Liver (tissue), 9 donors: Measurements from ENCODE around the gene B4GALT3. TPM values are rescaled to one million over a fixed set of nuclear protein-coding genes. Genes with fewer than 3 reads are reported as not detected.

Experiments
- DNase-seq: peaks from one replicate; pipeline ENCODE4 v3.0.0-alpha.2; 2017; ENCODE audit warnings: low spot score
- H3K27ac ChIP-seq, 2 donors: one replicate each; pipeline ENCODE4 v1.7.0; 2013; ENCODE audit warnings: inconsistent platforms in 2 of 2, low read length in 2 of 2, control low read depth in 1 of 2, low read depth in 1 of 2, mild to moderate bottlenecking in 1 of 2
- H3K27me3 ChIP-seq, 4 donors: one replicate each; pipeline versions ENCODE4 v1.6.1 to v1.7.0; 2013; ENCODE audit warnings: low read length in 3 of 4, inconsistent platforms in 1 of 4, mild to moderate bottlenecking in 1 of 4, moderate library complexity in 1 of 4; ENCODE audit not compliant: control insufficient read depth in 4 of 4, insufficient read depth in 4 of 4
- H3K36me3 ChIP-seq, 4 donors: one replicate each; pipeline versions ENCODE4 v1.6.1 to v1.7.0; 2013; ENCODE audit warnings: low read length in 3 of 4, mild to moderate bottlenecking in 3 of 4, low read depth in 1 of 4, moderate library complexity in 1 of 4; ENCODE audit not compliant: control insufficient read depth in 4 of 4, insufficient read depth in 3 of 4
- H3K4me1 ChIP-seq, 4 donors: one replicate each; pipeline versions ENCODE4 v1.6.1 to v1.7.0; 2013; ENCODE audit warnings: low read length in 3 of 4, mild to moderate bottlenecking in 3 of 4, moderate library complexity in 1 of 4; ENCODE audit not compliant: control insufficient read depth in 4 of 4, insufficient read depth in 4 of 4
- H3K4me3 ChIP-seq, 3 donors: one replicate each; pipeline versions ENCODE4 v1.6.1 to v1.7.0; 2013; ENCODE audit warnings: low read length in 3 of 3, control low read depth in 1 of 3, low read depth in 1 of 3, mild to moderate bottlenecking in 1 of 3
- H3K9ac ChIP-seq, 2 donors: one replicate each; pipeline ENCODE4 v1.7.0; 2013; ENCODE audit warnings: low read length in 2 of 2, mild to moderate bottlenecking in 2 of 2, moderate library complexity in 2 of 2, control low read depth in 1 of 2, low read depth in 1 of 2
- H3K9me3 ChIP-seq, 4 donors: one replicate each; pipeline versions ENCODE4 v1.6.1 to v1.7.0; 2013; ENCODE audit warnings: low read length in 3 of 4; ENCODE audit not compliant: control insufficient read depth in 4 of 4
- ATF3 ChIP-seq: IDR thresholded peaks from 2 replicates; pipeline ENCODE4 v1.6.1; 2016; ENCODE audit warnings: antibody characterized with exemption
- CTCF ChIP-seq: fragments of 150-350 bp; IDR thresholded peaks from 2 replicates; pipeline ENCODE4 v1.5.1; 2017; ENCODE audit warnings: improper control_type of control experiment, low read depth, low read length; ENCODE audit not compliant: missing input control
- EGR1 ChIP-seq, 2 donors: IDR thresholded peaks; 2 replicates each; pipeline ENCODE4 v1.6.1; 2016 to 2018; ENCODE audit warnings: antibody characterized with exemption in 2 of 2, low read depth in 2 of 2
- FOXA1 ChIP-seq: IDR thresholded peaks from 2 replicates; pipeline ENCODE4 v1.6.1; 2016; ENCODE audit warnings: antibody characterized with exemption
- FOXA2 ChIP-seq: IDR thresholded peaks from 2 replicates; pipeline ENCODE4 v1.6.1; 2016; ENCODE audit warnings: antibody characterized with exemption
- GABPA ChIP-seq, 2 donors: IDR thresholded peaks in 1 of 2; conservative IDR thresholded peaks in 1 of 2; 2 replicates each; pipeline ENCODE4 v1.6.1; 2016; ENCODE audit warnings: antibody characterized with exemption in 2 of 2, mild to moderate bottlenecking in 1 of 2, moderate library complexity in 1 of 2
- HNF4A ChIP-seq, 2 donors: conservative IDR thresholded peaks; 2 replicates each; pipeline ENCODE4 v1.6.1; 2016; ENCODE audit warnings: antibody characterized with exemption in 2 of 2, mild to moderate bottlenecking in 2 of 2
- HNF4G ChIP-seq: IDR thresholded peaks from 2 replicates; pipeline ENCODE4 v1.6.1; 2016; ENCODE audit warnings: antibody characterized with exemption
- JUND ChIP-seq, 2 donors: IDR thresholded peaks; 2 replicates each; pipeline ENCODE4 v1.6.1; 2016; ENCODE audit warnings: antibody characterized with exemption in 2 of 2
- MAX ChIP-seq: IDR thresholded peaks from 2 replicates; pipeline ENCODE4 v1.6.1; 2016; ENCODE audit warnings: antibody characterized with exemption
- NR2F2 ChIP-seq: IDR thresholded peaks from 2 replicates; pipeline ENCODE4 v1.6.1; 2016; ENCODE audit warnings: antibody characterized with exemption
- RAD21 ChIP-seq, 2 donors: IDR thresholded peaks; 2 replicates each; pipeline ENCODE4 v1.6.1; 2016; ENCODE audit warnings: antibody characterized with exemption in 2 of 2, mild to moderate bottlenecking in 2 of 2
- REST ChIP-seq: IDR thresholded peaks from 2 replicates; pipeline ENCODE4 v1.6.1; 2016; ENCODE audit warnings: antibody characterized with exemption, mild to moderate bottlenecking
- RXRA ChIP-seq, 2 donors: IDR thresholded peaks; 2 replicates each; pipeline ENCODE4 v1.6.1; 2017 to 2018; ENCODE audit warnings: antibody characterized with exemption in 2 of 2, mild to moderate bottlenecking in 1 of 2
- SP1 ChIP-seq: IDR thresholded peaks from 2 replicates; pipeline ENCODE4 v1.6.1; 2018; ENCODE audit warnings: antibody characterized with exemption, mild to moderate bottlenecking
- TAF1 ChIP-seq: conservative IDR thresholded peaks from 2 replicates; pipeline ENCODE4 v1.6.1; 2016; ENCODE audit warnings: antibody characterized with exemption, mild to moderate bottlenecking
- YY1 ChIP-seq: IDR thresholded peaks from 2 replicates; pipeline ENCODE4 v1.6.1; 2016; ENCODE audit warnings: antibody characterized with exemption, mild to moderate bottlenecking
- WGBS: extraction: QIAGEN DNeasy Blood & Tissue Kit; methylation state at CpG from one replicate; pipeline ENCODE4 v1.1.7; 2013; 5-methylcytosine and 5-hydroxymethylcytosine counted together
- polyA plus RNA-seq, 2 donors: library from polyadenylated mRNA; stranded (reverse) in 1 of 2; unstranded in 1 of 2; fragments of 200-250 nt in 1 of 2; fragments of >200 nt in 1 of 2; fragmentation: Nextera tagmentation in 1 of 2; extraction: Ambion mirVana in 1 of 2; gene quantifications; one replicate each; pipeline versions ENCODE4 v1.2.1 to v1.2.3, GENCODE V29; 2013 to 2015
- total RNA-seq, 2 donors: library from RNA; depleted of rRNA; stranded (reverse); fragments of >200 nt; gene quantifications; one replicate each; pipeline ENCODE4 v1.2.3, GENCODE V29; 2014
- TF ChIP-seq, protein P1 (sequence below): IDR thresholded peaks from 2 replicates; pipeline ENCODE4 v1.6.1; 2016; ENCODE audit warnings: antibody characterized with exemption
- donor health status: healthy.
- donor health status: healthy.
- donor health status: healthy.
- donor health status: healthy.
- donor health status: healthy.

Gene B4GALT3
- total and polyA plus RNA-seq, 4 donors: 13.1 to 23.8 (median 14.7) TPM

GRCh38 chr1:161193561-161194235 lies 16.4 kb upstream of the B4GALT3 start (continued):
- TF ChIP-seq TAF1: no peak
- TF ChIP-seq FOXA1: peak; percentile 46
- TF ChIP-seq JUND (IDR thresholded peaks at IDR 0.05): peak in 1 of 2 donors; percentile 9
- TF ChIP-seq HNF4G: peak; percentile 11
- TF ChIP-seq FOXA2: no peak

DNA sequence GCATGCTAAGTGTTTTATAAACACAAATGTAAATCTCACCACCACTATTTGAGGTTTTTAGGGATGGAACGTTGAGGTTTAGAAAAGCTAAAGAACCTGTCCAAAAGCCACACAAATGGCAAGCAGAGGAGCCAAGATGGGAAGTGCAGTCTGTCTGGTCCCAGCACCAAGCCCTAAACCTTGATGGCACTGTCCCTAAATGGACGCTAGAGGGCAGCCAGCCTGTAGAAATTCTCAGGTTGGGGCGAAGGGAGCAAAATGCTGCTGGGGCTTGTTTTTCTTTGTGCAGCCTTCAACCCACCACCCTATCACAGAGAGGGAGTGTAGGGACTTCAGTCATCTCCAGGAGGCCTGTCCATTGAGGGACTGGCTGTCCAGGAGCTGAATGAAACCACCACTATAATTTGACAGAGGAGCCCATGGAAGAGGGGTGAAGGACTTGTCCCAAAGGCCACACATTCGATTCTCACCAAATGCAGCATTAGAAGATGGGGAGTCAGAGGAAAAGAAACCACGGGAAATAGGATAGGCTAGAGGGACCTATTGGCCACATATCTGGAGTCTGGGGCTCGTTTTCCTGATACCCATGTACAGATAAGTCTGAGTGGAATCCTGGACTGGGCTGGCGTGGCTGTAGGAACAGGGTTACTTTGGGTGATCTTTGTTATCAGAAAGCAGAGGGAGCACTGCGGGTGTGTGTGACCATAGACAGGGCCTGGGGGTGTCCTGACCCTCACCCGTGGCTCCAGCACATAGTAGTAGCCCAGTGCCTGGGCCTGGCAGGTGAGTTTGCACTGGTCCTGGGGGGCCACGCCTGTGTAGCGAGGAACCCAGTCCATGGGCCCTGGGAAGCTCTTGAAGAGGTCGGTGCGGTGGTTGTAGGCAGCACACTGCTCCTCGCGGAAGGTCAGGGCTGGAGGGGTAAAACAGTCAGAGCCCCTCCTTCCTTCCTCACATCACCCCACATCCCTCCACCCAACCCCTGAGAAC lies 15.5 kb upstream of the B4GALT3 start:
- H3K4me3 ChIP-seq: no peak overlapping the region
- H3K9me3 ChIP-seq: no peaks in the 10 kb centered on the region
- WGBS: 45% methylated on average over 15 of the region's 15 CpGs
- peaks cover 9 to 30% (median 18%) of the 10 kb centered on the region in 4 donors for H3K4me1 ChIP-seq
- DNase-seq: peak; percentile 70
- peak overlapping the region in 1 of 2 donors; percentile 28 for H3K9ac ChIP-seq
- peak overlapping the region in 1 of 2 donors; percentile 24 for H3K27ac ChIP-seq
- H3K36me3 ChIP-seq: peaks cover 0 to 5% (median under 1%) of the 10 kb centered on the region in 4 donors
- TF ChIP-seq HNF4G (no peak), ATF3 (no peak), TAF1 (no peak), RAD21 (IDR thresholded peaks at IDR 0.05) (peak; percentile 91 to 95), EGR1 (IDR thresholded peaks at IDR 0.05; ENCODE audit: low read depth in 2 of 2) (no peak), CTCF (peak; percentile 91), HNF4A (conservative IDR thresholded peaks at IDR 0.05) (peak in 1 of 2 donors; percentile 6), FOXA2 (no peak), JUND (IDR thresholded peaks at IDR 0.05) (no peak), NR2F2 (no peak), YY1 (no peak), RXRA (IDR thresholded peaks at IDR 0.05) (peak in 1 of 2 donors; percentile 35), REST (no peak), FOXA1 (no peak), GABPA (IDR thresholded peaks at IDR 0.05 in 1 of 2, conservative IDR thresholded peaks at IDR 0.05 in 1 of 2) (no peak), MAX (no peak), SP1 (no peak)
- TF ChIP-seq, protein P1, sequence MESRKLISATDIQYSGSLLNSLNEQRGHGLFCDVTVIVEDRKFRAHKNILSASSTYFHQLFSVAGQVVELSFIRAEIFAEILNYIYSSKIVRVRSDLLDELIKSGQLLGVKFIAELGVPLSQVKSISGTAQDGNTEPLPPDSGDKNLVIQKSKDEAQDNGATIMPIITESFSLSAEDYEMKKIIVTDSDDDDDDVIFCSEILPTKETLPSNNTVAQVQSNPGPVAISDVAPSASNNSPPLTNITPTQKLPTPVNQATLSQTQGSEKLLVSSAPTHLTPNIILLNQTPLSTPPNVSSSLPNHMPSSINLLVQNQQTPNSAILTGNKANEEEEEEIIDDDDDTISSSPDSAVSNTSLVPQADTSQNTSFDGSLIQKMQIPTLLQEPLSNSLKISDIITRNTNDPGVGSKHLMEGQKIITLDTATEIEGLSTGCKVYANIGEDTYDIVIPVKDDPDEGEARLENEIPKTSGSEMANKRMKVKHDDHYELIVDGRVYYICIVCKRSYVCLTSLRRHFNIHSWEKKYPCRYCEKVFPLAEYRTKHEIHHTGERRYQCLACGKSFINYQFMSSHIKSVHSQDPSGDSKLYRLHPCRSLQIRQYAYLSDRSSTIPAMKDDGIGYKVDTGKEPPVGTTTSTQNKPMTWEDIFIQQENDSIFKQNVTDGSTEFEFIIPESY: no peak
- H3K27me3 ChIP-seq: no peaks in the 10 kb centered on the region
